Kidney capillary endothelial cell (primary cell): Measurements from ENCODE around the gene HOXC4.

ENCODE experiments used
- DNase-seq: peaks from one replicate; pipeline ENCODE4 v3.0.0-alpha.2; 2018; ENCODE audit warnings: low spot score

The HOXC4 gene

GRCh38 chr12:54016051-54016450 is 37.6 kb upstream of the HOXC4 start:
- DNase-seq, result no peak

DNA sequence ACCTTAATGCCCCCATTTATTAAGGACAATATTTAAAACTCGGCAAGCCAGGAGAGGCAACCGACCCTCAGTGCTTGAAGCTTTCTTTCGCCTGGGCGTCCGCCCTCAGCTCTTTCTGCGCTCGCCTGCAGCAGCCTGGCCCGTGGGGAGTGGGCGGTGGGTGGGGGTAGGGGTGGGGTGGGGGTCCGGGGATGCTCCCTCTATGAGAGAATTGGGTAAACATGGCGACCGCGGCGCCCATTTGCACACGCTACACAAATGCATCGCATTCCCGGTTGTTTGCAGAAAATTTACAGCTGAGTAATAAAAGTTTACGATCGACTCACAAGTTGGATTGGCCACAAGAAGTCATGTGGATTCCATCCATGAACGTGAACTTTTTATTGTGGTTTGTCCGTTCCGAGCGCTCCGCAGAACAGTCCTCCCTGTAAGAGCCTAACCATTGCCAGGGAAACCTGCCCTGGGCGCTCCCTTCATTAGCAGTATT is 37.1 kb upstream of the HOXC4 start:
- no peak for DNase-seq

- no peak for DNase-seq
Measured at GRCh38 chr12:54017027-54017788, 36.4 kb upstream of the HOXC4 start.

DNA sequence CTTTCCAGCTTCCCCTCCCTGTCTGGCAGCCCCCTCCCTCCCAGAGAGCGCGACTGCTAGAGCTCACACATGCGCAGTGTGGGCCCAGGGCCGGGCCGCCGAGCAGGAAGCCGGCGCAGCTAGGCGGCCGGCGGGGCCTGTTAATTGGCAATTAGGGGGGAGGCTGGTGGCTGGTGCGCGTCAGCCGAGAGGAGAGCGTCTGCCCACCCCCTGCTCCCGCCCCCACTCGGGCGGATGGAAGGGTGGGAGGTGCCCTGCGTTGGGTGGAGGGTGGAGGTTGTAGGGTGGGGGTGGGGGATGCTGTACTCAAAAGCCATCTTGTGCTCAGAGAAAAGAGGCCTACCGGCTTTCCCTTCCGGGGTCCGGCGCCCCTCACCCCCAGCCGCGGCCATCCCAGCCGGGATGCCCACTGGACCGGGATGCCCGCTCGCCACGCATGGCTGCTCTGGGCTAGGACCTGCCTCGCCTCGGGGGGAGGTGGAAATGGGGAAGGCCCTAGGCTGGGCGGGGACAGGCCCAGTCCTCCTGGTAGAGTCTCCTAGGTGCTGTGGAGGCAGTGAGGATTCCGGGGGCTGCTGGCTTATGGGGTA is 35.7 kb upstream of the HOXC4 start:
- DNase-seq, result no peak

- DNase-seq, result no peak
Measured at GRCh38 chr12:54018468-54018984, 35.1 kb upstream of the HOXC4 start.

- no peak for DNase-seq
Measured at GRCh38 chr12:54019091-54019811, 34.4 kb upstream of the HOXC4 start.

DNA sequence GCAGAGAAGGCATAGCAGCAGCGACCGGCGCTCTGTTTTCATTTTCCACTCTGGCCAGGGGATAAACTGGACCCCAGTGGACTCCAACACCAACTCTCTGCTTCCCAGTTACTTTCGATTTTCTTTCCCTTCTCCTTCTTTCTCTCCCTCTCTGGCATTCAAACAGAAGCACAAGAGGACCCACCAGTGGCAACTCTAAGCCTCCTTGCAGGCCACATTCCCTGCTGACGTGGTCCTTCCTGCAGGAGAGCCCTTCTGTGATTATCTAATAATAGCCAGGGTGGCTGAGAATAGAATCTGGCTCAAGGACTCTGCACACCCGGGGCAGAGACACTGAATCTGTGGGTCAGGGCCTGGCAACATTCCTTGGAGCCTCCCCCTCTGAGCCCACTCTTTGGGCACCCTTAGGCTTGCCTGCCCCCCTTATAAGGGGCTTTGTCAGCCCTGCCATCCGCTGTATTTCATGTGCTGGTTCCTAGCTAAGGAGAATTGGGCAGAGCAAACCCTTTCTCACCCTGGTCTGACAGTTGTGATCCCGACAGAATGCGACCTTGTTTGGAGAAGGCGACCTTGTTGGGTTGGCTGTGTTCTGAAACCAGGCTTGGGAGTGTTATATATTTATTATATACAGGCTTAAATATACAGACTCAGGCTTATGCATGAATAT is 33.6 kb upstream of the HOXC4 start:
- DNase-seq, result no peak

- no peak for DNase-seq
Measured at GRCh38 chr12:54020591-54021405, 32.8 kb upstream of the HOXC4 start.

GRCh38 chr12:54021432-54022013 is 32.1 kb upstream of the HOXC4 start:
- DNase-seq, result no peak

- no peak for DNase-seq
Measured at GRCh38 chr12:54022960-54023884, 30.4 kb upstream of the HOXC4 start.

DNA sequence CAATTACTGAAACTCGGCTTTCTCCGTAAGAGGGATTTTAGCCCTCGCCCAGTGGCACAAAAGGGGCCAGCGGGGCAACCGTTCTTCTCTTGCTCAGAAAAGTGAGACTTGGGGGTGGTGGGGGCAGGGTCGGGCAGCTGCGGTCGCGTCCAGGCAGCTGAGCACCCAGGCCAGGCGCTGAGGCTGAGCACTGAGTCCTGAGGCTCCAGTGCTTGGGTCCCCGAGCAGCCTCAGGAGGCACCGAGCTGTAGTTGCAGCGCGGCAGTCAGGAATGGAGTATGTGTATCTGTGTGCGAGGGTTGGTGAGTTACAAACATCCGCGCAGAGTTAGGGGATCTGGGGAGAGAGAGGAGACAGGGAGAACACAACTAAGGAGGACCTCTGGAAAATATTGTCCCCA is 29.5 kb upstream of the HOXC4 start:
- DNase-seq, result no peak

DNA sequence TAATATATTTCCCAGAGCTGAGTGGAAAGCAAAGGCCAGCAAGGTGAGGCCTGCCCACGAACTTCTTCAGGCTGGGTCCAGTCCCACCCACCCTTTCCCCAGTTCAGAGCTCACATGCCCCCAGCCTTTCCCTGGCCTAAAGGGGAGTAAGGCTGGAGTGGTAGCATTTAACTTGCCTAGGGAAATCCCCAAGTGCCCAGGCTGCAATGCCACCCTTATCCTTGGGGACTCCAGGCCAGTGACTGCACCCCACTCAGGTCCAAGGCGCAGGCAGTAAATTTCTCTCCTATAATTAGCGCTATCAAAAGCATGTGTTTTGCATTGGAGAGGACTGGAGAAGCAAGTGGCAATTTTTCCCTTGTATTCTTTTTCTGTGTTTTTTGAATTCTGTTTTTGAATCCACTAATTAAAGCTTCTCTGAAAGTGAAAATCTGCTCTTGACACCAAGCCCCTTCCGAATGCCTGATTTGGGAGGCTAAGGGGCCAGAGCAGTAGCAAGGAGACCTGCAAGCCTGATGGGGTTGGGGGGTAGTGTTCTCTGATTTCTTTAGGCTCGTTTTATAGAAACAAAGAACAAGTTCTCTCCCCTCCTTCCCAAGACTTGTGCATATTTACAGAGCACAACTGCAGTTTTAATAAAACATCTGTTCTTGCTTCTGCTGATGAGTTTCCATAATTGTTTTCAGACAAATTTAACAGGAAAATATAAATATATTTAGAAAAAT is 28.9 kb upstream of the HOXC4 start:
- DNase-seq, result no peak

GRCh38 chr12:54025499-54026405 is 27.9 kb upstream of the HOXC4 start:
- no peak for DNase-seq

DNA sequence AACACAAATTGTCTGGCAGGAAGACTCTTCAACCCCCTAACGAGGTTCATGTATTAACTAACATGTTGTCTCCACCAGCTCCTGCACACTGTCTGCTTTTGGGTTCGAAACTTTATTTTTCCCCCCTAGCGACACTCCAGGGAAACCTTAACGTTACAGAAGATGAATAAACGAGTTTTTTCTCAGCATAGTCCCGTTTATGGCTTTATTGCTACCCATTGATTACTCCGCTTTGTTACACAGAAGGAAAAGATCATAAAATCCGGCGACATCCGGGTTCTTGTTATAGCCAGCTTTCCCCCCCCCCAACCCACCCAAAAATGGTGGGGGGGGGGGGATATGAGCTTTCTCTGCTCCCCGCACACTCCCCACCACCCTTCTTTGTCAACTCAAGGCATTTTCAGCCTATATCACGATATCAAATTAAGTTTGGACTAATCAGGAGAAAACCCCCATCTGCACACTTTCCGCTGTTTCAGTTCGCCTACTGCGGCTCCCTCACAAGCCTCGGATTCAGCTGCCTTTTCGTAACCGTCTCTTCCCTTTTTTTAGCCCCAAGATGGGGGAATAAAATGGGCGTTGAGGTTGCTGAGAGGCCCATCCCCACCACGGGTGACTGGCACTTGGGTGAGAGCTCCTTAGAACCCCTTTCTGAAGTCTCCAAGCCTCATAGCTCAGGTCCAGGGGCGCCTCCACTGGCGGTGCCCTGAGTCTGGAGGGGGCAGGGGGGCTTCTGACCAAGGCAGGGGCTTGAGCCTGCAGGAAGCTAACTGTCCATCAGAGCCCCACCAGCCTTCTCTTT is 26.8 kb upstream of the HOXC4 start:
- no peak for DNase-seq

GRCh38 chr12:54027442-54027786 is 26.2 kb upstream of the HOXC4 start:
- DNase-seq, result no peak

GRCh38 chr12:54028314-54029201 is 25.1 kb upstream of the HOXC4 start, which contains the start of gene HOXC6:
TSS of gene HOXC6 (plus strand) at chr12:54028440. CDS start at chr12:54028522, 82 bp downstream.
- DNase-seq, result no peak
